Measurements from ENCODE around the gene MITF.

The MITF gene

DNA sequence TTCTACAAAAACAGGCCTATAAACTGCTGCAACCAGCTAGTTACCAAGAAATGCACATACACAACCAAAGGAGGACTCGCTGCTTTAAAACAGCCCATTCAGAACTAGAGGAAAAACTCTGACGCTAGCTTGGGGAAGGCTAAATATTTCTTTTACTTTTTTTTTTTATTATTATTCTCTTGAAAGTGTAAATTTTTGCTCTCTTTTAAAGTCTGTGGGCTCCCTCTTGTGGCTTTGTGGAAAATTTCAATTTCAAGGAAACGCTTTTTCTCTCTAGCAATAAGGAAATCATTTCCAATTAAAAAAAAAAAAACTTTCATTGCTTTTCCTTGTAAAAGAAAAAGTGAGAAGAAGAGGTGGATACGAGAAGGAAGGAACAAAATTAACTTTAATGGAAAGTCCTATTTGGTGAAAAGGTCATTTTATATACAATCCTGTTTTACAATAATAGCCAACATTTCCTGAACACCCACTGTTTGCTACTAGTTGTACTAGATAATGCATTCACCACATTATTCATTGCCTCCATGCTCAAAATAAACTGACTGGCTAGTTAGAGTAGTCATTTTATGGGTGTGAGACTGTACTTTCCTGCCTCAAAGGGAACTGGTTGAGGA lies 209.1 kb downstream of the MITF start:
- Histone ChIP-seq H3K27ac (ENCODE audit: low read depth, low read length, poor library complexity, severe bottlenecking) (no peak overlapping the region), H4K20me1 (ENCODE audit: insufficient read depth, low read length) (no peaks in the 10 kb centered on the region), H2AFZ (ENCODE audit: low read length) (no peak overlapping the region), H3K9me2 (ENCODE audit: low read depth, low read length) (no peaks in the 10 kb centered on the region), H3K4me2 (ENCODE audit: low read length) (no peak overlapping the region), H3K36me3 (ENCODE audit: insufficient read depth, low read length) (no peaks in the 10 kb centered on the region), H3K9me3 (ENCODE audit: low read length) (no peaks in the 10 kb centered on the region), H3F3A (ENCODE audit: insufficient read depth, low read length) (no peaks in the 10 kb centered on the region), H3K79me2 (ENCODE audit: insufficient read depth, low read length) (no peaks in the 10 kb centered on the region), H3K4me3 (ENCODE audit: low read depth, low read length, poor library complexity, severe bottlenecking) (no peak overlapping the region), H3K27me3 (ENCODE audit: insufficient read depth, low read length) (no peaks in the 10 kb centered on the region), H3K4me1 (ENCODE audit: insufficient read depth, low read length, severe bottlenecking) (no peaks in the 10 kb centered on the region), H3K9ac (ENCODE audit: low read length) (no peak overlapping the region)
- TF ChIP-seq EZH2 (IDR thresholded peaks at IDR 0.05; ENCODE audit: borderline replicate concordance, low read length) (no peak), CTCF (IDR thresholded peaks at IDR 0.05; ENCODE audit: low read length) (peak; percentile 42)

DNA sequence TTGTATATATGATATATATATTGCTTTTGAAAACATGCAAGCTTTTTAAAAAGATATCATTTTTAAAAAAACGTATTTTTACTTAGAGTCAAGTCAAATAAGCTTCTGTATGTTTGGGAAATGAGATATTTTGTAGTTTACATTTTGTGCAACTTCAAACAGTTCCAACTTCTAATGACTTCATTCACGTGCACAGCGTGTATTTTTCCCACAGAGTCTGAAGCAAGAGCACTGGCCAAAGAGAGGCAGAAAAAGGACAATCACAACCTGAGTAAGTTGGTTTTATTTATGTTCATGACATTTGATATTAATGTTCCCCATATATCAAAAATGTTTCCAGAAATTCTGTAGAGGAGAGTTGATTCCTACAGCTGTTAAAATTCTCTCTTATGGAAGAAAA lies 212.4 kb downstream of the MITF start:
- H3F3A ChIP-seq (ENCODE audit: insufficient read depth, low read length): no peaks in the 10 kb centered on the region
- no peaks in the 10 kb centered on the region for H3K27me3 ChIP-seq (ENCODE audit: insufficient read depth, low read length)
- TF ChIP-seq CTCF (IDR thresholded peaks at IDR 0.05; ENCODE audit: low read length): no peak
- TF ChIP-seq EZH2 (IDR thresholded peaks at IDR 0.05; ENCODE audit: borderline replicate concordance, low read length): no peak

DNA sequence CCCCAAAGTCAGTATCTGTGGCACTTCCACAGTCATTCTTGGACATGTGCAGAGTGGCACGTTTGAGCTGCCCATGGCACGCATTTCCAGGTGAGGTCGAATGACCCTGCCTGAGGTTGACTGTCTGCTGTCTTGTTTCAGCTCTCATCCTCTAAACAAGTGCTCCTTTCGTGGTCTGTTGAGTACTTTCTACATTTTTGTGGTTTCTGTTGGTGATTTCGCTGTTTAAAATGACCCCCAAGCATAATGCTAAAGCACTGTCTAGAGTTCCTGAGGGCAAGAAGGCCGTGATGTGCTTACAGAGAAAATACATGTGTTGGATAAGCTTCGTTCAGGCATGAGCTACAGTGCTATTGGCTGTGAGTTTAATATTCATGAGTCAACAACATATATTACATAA lies 220.3 kb downstream of the MITF start:
- H3K79me2 ChIP-seq (ENCODE audit: insufficient read depth, low read length): no peaks in the 10 kb centered on the region
- H3K27me3 ChIP-seq (ENCODE audit: insufficient read depth, low read length): no peaks in the 10 kb centered on the region
- TF ChIP-seq EZH2 (IDR thresholded peaks at IDR 0.05; ENCODE audit: borderline replicate concordance, low read length) (no peak), CTCF (IDR thresholded peaks at IDR 0.05; ENCODE audit: low read length) (no peak)
- no peaks in the 10 kb centered on the region for H3K4me1 ChIP-seq (ENCODE audit: insufficient read depth, low read length, severe bottlenecking)
- H2AFZ ChIP-seq (ENCODE audit: low read length): no peak overlapping the region
- H3F3A ChIP-seq (ENCODE audit: insufficient read depth, low read length): no peaks in the 10 kb centered on the region
- no peaks in the 10 kb centered on the region for H3K9me2 ChIP-seq (ENCODE audit: low read depth, low read length)
- no peak overlapping the region for H3K4me3 ChIP-seq (ENCODE audit: low read depth, low read length, poor library complexity, severe bottlenecking)
- no peaks in the 10 kb centered on the region for H3K9me3 ChIP-seq (ENCODE audit: low read length)
- no peaks in the 10 kb centered on the region for H4K20me1 ChIP-seq (ENCODE audit: insufficient read depth, low read length)
- H3K36me3 ChIP-seq (ENCODE audit: insufficient read depth, low read length): no peaks in the 10 kb centered on the region
- no peak overlapping the region for H3K9ac ChIP-seq (ENCODE audit: low read length)
- no peak overlapping the region for H3K27ac ChIP-seq (ENCODE audit: low read depth, low read length, poor library complexity, severe bottlenecking)
- H3K4me2 ChIP-seq (ENCODE audit: low read length): no peak overlapping the region

More for the DNA sequence above, 212.4 kb downstream of the MITF start:
- H3K9me2 ChIP-seq (ENCODE audit: low read depth, low read length): no peaks in the 10 kb centered on the region
- H2AFZ ChIP-seq (ENCODE audit: low read length): no peak overlapping the region
- H3K27ac ChIP-seq (ENCODE audit: low read depth, low read length, poor library complexity, severe bottlenecking): no peak overlapping the region
- H3K4me3 ChIP-seq (ENCODE audit: low read depth, low read length, poor library complexity, severe bottlenecking): no peak overlapping the region
- no peak overlapping the region for H3K4me2 ChIP-seq (ENCODE audit: low read length)
- H4K20me1 ChIP-seq (ENCODE audit: insufficient read depth, low read length): no peaks in the 10 kb centered on the region
- no peaks in the 10 kb centered on the region for H3K9me3 ChIP-seq (ENCODE audit: low read length)
- no peaks in the 10 kb centered on the region for H3K79me2 ChIP-seq (ENCODE audit: insufficient read depth, low read length)
- no peaks in the 10 kb centered on the region for H3K4me1 ChIP-seq (ENCODE audit: insufficient read depth, low read length, severe bottlenecking)
- H3K9ac ChIP-seq (ENCODE audit: low read length): no peak overlapping the region
- no peaks in the 10 kb centered on the region for H3K36me3 ChIP-seq (ENCODE audit: insufficient read depth, low read length)

Measured in OCI-LY1 (cell line).